ENCODE measurements around the gene NINJ2.

Gene NINJ2

DNA sequence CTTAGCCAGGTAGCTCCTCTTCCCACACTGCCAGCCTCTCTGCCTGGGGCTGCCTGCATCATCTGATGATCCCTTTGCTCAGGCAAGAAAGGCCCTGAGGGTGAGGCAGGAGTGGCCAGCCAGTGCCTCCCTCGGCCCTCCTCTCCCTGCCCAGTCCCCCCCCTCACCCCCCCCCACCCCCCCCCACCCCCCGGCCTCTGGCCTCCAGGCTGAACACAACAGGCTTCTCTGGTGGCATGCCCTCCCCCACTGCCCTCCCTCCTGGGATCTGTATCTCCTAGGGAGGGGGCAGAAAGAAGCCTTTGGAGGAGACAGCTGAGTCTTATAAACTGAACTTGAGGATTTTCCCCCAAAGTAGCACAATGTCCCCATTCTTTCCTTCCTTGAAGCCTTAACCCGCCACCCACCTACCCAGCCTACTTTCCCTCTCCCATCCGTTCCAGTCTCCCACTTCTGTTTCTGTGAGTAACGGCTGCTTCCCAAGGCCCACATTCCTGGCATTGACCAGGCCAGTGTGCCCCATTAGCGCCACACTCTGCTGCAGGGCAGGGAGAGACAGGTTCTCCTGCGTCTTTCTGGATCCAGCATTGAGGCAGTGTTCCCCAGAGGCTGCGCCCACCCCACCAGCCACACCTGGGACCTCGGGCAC lies 121.4 kb downstream of the NINJ2 start:
- H3K4me3 ChIP-seq (ENCODE audit: low read depth, low read length) = no peak overlapping the region
- TF ChIP-seq, protein P1, sequence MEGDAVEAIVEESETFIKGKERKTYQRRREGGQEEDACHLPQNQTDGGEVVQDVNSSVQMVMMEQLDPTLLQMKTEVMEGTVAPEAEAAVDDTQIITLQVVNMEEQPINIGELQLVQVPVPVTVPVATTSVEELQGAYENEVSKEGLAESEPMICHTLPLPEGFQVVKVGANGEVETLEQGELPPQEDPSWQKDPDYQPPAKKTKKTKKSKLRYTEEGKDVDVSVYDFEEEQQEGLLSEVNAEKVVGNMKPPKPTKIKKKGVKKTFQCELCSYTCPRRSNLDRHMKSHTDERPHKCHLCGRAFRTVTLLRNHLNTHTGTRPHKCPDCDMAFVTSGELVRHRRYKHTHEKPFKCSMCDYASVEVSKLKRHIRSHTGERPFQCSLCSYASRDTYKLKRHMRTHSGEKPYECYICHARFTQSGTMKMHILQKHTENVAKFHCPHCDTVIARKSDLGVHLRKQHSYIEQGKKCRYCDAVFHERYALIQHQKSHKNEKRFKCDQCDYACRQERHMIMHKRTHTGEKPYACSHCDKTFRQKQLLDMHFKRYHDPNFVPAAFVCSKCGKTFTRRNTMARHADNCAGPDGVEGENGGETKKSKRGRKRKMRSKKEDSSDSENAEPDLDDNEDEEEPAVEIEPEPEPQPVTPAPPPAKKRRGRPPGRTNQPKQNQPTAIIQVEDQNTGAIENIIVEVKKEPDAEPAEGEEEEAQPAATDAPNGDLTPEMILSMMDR (IDR thresholded peaks at IDR 0.05; ENCODE audit: borderline replicate concordance, insufficient read depth, low read depth, low read length) = no peak

DNA sequence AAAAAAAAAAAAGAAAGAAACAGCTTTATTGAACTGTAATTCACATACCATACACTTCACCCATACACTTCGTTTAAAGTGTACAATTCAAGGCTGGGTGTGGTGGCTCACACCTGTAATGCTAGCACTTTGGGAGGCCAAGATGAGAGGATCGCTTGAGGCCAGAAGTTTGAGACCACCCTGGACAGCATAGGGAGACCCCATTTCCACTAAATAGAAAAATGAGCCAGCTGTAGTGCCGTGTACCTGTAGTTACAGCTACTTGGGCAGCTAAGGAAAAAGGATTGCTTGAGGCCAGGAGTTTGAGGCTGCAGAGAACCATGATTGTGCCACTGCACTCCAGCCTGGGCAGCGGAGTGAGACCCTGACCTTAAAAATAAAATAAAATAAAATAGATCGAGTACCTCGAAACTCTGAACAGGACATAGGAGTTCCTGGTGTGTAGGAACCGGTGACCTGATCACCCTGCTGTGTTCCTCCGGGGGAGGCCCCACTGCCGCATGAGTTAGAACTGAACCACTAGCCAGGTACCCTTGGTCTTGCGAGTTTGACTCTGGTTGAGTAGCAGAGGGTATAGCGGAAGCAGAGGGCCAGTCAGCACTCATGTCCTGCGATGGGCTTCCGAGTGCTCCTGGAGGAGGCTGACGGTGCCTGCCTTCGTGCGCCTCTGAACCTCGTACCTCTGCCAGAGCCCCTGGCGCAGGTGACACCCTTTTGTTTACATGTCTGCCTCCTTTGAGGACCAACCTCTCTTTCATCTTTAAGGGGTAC lies 123.5 kb downstream of the NINJ2 start:
- TF ChIP-seq, protein P1 (IDR thresholded peaks at IDR 0.05; ENCODE audit: borderline replicate concordance, insufficient read depth, low read depth, low read length) = no peak
- no peak overlapping the region for H3K4me3 ChIP-seq (ENCODE audit: low read depth, low read length)

DNA sequence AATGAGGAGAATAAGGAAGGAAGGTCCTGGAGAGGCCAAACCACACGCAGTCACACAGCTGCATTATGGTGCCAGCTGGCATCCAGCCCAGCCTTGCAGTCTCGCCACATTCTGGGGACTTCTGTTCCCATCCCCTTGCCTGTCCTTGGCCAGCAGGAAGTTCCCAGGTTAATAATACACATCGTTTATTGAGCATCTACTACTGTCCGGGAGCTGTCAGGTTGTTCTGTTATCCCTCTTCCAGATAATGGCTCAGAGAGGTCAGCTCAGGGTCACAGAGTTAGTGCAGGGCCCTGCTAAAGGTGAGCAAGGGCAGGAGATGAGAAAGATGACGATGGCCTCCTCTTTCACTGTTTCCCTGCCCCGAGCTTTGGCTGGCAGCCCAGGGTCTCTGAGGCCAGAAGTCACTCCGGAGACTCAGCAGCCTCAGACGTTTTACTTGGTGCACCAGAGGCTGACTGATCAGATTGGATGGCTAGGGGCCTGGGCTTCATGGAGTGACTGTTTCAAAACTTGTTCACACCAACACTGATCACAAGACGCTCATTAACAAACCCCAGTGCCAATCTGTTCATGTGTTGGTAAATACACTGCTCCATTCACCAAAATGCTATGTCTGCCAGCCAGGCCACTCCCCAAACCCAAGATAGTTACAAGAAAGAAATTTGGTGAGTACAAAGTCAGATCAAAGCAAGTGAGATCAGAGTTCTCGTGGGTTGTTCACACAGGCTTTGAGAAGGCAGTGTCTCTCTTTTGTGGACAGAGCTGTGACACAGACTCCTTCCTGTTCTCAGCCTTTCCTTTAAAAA lies 124.3 kb downstream of the NINJ2 start:
- TF ChIP-seq, protein P1 (IDR thresholded peaks at IDR 0.05; ENCODE audit: borderline replicate concordance, insufficient read depth, low read depth, low read length) = no peak

DNA sequence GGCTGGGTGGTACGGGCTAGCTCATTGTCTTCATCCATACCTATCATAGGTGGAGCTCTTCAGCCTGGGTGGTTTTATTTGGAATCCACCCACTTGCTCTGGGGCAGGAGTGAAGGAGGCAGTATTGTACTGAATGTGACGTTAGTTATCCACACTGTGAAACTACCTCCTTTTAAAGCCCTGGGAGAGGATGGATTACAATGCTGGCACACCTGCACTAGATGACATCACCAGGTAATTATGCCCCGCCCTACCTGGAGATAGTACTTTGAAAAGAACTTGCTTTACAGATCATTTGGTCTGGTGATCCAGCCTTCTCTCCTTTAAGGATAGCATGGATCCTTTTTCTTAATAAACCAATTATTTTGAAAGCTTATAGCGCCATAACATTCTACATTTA lies 125.5 kb downstream of the NINJ2 start:
- no peak overlapping the region for H3K4me3 ChIP-seq (ENCODE audit: low read depth, low read length)
- TF ChIP-seq, protein P1 (IDR thresholded peaks at IDR 0.05; ENCODE audit: borderline replicate concordance, insufficient read depth, low read depth, low read length) = no peak

More for the DNA sequence above, 124.3 kb downstream of the NINJ2 start:
- H3K4me3 ChIP-seq (ENCODE audit: low read depth, low read length) = no peak overlapping the region

DNA sequence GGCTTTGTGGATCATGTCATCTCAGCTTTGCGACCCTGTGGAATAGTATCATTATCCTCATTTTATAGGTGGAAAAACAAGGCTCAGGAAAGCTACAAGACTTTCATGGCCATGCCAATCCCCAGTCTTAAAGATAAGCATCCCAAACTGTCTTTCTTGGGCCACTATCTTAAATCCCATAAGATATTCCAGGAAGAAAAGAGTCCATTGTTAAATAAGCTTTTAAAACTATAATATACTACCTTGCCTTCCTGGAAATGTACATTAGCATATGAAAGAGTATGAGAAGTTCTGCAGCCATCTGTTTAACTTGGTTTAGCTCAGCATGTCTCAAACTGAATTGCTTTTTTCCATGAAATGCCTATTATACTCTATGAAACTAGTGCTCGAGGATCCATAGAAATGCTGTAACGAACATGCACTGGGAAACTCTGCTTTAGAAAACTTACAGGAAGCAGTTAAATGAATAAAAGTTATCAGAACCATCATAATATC lies 126.4 kb downstream of the NINJ2 start:
- H3K4me3 ChIP-seq (ENCODE audit: low read depth, low read length) = no peak overlapping the region
- TF ChIP-seq, protein P1 (IDR thresholded peaks at IDR 0.05; ENCODE audit: borderline replicate concordance, insufficient read depth, low read depth, low read length) = no peak

DNA sequence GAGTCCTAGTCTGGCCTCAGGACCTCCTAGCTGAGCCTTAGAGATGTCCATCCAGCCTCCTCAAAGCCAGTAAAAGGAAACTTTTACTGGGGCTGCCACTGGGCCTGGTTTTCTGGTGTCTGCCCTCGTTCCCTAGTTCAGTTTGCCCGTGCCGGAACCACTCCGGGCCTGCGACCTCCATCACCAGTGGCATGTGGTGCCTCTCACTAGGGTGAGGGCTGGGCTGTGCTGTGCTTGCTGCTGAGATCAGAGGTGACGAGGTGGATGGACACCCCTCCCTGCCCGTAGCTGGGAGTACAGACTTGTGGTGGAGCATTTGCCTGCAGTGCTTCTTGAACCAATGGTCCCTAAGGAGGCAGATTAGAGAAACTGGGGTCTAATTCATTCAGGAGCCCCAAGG lies 127.8 kb downstream of the NINJ2 start:
- TF ChIP-seq, protein P1 (IDR thresholded peaks at IDR 0.05; ENCODE audit: borderline replicate concordance, insufficient read depth, low read depth, low read length) = no peak
- no peak overlapping the region for H3K4me3 ChIP-seq (ENCODE audit: low read depth, low read length)

Measured in GM12875 (cell line).